Activated CD8-positive, alpha-beta memory T cell treated with anti-CD3 and anti-CD28 coated beads for 36 hours (primary cell): Measurements from ENCODE around the gene DAPK2. TPM values are rescaled to one million over a fixed set of nuclear protein-coding genes. Genes with fewer than 3 reads are reported as not detected.
"Not testable (repeated sequence)": the region's sequence is repeated elsewhere in the genome, so short reads cannot be mapped to it uniquely, and the experiment has no call there.

Experiments used
- CTCF ChIA-PET: fragments of 350-600 bp; sonication (Branson Sonifier 250); formaldehyde crosslinking; loops from one replicate; lab custom pipeline; 2021; ENCODE audit warnings: antibody characterized with exemption; lab: Charles Lee
- POLR2A ChIA-PET: fragments of 350-600 bp; sonication (Branson Sonifier 250); formaldehyde crosslinking; loops from one replicate; lab custom pipeline; 2021; ENCODE audit warnings: antibody characterized with exemption; lab: Charles Lee
- total RNA-seq, 2 experiments: library from RNA; stranded (reverse); gene quantifications; one replicate each; pipeline ENCODE4 v1.2.3, GENCODE V29; 2021

The DAPK2 gene
- total RNA-seq, 2 experiments from 2014 or later, result 2.6 to 3.3 TPM

DNA sequence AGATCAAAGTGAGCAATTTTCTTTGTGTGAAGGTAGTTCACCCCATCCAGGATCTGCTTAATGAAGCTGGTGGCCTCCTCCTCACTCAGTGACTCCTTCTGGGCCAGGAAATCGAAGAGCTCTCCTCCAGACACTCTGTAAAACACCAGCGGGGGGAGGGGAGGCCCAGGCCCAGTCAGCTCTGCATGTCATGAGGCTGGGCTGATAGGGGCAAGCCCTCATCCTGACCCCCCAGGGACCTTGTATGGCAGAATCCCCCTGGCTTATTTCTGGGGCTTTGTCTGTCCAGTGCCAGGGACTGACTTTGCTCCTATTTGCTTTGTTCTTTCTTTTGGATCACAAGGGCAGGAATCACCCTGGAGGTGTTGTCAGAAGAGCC is 74.9 kb downstream of the DAPK2 start:
- POLR2A ChIA-PET, result interaction anchor here (1.8 kb wide), 1 partner anchor 38 kb away, joined by 16 read pairs; no protein-coding TSS in a partner anchor
- CTCF ChIA-PET, result interaction anchor here (0.6 to 2.8 kb wide), 7 partner anchors 8 to 219 kb away, joined by 3 to 13 read pairs (median 3); partner anchors contain the start of gene DAPK2

DNA sequence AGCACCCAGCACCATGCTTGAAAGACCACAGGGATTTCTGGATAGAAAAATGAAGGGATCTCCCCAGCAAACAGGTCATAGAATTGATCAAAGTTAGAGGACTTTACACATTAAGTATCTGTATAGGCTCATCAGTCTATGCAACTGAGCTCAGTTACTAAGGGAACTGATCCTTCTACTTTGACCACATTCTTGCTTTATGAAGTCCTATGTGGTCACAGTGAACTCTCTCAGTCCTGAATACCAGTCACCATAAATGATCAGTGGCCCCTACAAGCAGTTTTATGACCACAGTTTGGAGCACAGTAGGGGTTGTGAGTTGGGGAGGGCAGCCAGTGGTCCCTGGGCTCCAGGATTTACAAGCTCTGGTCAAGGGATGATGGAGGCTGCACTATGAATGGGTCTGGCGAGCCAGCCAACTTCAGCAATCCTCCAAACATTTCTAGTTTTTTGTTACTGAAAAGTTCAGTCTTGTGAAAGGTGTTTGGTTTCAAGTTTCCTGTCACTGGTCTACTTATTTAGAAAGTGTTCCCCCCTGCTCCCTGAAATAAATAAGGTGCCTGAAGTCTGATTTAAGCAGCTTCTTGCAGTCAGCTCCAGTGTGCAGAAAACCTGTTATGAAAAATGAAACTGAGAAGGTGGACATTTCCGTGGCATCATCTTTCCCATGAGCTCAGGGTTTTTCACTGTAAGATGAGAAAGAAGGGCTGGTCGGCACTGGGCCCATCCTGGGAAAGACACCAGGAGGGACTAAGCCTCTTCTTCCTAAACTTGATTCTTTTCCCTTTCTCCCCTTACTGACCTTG is 75.5 kb downstream of the DAPK2 start:
- ChIA-PET CTCF (interaction anchor here (0.6 to 2.8 kb wide), 7 partner anchors 9 to 219 kb away, joined by 3 to 13 read pairs (median 3); partner anchors contain the start of gene DAPK2), POLR2A (interaction anchor here (1.1 to 1.8 kb wide), 2 partner anchors 39 to 59 kb away, joined by 4 to 16 read pairs; no protein-coding TSS in a partner anchor)

- ChIA-PET CTCF (interaction anchor here (1.0 to 2.9 kb wide), 5 partner anchors 24 to 77 kb away, joined by 3 to 13 read pairs (median 11); partner anchors contain the start of gene DAPK2), POLR2A (interaction anchor here (1.1 to 1.8 kb wide), 2 partner anchors 40 to 60 kb away, joined by 4 to 16 read pairs; no protein-coding TSS in a partner anchor)
Measured at GRCh38 chr15:63969652-63970421, 76.4 kb downstream of the DAPK2 start.

DNA sequence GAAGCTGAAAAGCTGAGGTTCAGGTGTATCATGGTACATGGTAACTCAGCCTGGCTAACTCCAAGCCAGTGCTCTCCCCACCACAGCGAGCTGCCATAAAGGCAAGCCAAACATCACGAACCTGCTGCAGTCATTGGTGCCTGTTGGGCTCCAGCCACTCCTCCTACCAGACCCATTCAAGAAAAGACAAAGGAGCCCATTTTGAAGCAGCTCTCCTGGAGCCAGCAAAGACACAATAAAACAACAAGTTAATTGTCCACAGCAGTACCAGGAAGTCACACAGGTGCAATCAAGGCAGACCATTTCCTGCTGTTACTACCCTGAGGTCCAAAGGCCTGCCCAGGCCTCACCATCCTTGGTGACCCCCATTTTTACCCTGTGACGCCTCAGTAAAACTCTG is 77.6 kb downstream of the DAPK2 start:
- ChIA-PET POLR2A (no interaction called here), CTCF (interaction anchor here (1.0 to 2.9 kb wide), 3 partner anchors 20 to 78 kb away, joined by 5 to 11 read pairs (median 5); partner anchors contain the start of gene DAPK2)

DNA sequence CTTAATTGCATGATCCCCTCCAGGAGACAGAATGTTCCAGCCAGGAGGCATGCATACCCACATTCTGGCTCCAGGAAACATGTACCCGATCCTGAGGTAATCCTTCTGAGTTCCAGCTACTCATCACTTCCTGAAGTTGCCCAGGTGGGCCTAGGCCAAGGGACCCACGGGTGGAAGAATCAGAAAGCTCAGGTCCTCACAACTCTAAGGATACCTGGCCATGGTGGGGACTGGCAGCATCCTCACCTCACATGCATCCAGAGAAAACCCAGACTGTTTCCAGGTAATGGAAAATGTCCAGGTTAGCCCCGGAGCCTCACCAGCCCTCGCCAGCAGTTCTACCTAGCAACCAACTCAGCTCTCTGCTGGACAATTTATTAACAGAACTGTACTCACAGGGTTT is 78.2 kb downstream of the DAPK2 start:
- CTCF ChIA-PET, result interaction anchor here (1.0 to 2.9 kb wide), 3 partner anchors 20 to 78 kb away, joined by 5 to 11 read pairs (median 5); partner anchors contain the start of gene DAPK2
- POLR2A ChIA-PET, result no interaction called here

DNA sequence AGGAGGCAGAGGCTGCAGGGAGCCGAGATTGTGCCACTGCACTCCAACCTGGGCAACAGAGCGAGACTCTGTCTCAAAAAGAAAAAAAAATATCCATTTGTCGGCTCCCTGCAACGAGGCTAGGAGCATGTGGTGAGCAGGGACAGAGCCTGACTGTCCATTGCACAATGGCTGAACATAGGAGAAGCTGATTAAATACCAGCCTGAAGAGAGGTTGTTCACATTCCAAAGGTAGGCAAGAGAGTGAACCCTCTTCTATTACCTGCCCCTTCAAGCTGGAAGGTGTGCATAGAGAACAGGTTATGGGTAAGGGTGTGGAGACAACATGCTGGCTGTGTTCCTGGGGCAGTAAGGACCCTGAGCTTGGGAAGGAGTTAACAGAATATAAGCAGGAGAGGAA is 78.7 kb downstream of the DAPK2 start:
- ChIA-PET CTCF (interaction anchor here (1.0 to 2.9 kb wide), 3 partner anchors 21 to 79 kb away, joined by 5 to 11 read pairs (median 5); partner anchors contain the start of gene DAPK2), POLR2A (no interaction called here)

DNA sequence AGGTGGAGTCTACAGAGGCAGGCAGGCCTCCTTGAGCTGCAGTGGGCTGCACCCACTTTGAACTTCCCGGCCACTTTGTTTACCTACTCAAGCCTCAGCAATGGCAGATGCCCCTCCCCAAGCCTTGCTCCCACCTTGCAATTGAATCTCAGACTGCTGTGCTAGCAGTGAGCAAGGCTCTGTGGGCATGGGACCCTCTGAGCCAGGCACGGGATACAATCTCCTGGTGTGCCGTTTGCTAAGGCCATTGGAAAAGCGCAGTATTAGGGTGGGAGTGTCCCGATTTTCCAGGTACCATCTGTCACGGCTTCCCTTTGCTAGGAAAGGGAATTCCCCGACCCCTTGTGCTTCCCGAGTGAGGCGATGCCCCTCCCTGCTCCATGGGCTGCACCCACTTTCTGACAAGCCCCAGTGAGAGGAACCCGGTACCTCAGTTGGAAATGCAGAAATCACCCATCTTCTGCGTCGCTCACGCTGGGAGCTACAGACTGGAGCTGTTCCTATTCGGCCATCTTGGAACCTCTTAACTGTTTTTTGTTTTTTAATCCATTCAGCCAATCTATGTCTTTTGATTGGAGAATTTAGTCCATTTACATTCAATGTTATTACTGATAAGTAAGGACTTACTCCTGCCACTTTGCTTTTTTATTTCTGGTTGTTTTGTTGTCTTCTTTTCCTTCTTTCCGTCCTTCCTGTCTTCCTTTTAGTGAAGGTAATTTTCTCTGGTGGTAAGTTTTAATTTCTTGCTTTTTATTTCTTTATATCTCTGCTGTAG is 83.2 kb downstream of the DAPK2 start:
- CTCF ChIA-PET, result not testable (repeated sequence)

GRCh38 chr15:63953524-63953923 is 92.8 kb downstream of the DAPK2 start:
- ChIA-PET CTCF (interaction anchor here (1.3 kb wide), 1 partner anchor 9 kb away, joined by 4 read pairs; no protein-coding TSS in a partner anchor), POLR2A (no interaction called here)

More for the DNA sequence above, 83.2 kb downstream of the DAPK2 start:
- POLR2A ChIA-PET, result not testable (repeated sequence)

DNA sequence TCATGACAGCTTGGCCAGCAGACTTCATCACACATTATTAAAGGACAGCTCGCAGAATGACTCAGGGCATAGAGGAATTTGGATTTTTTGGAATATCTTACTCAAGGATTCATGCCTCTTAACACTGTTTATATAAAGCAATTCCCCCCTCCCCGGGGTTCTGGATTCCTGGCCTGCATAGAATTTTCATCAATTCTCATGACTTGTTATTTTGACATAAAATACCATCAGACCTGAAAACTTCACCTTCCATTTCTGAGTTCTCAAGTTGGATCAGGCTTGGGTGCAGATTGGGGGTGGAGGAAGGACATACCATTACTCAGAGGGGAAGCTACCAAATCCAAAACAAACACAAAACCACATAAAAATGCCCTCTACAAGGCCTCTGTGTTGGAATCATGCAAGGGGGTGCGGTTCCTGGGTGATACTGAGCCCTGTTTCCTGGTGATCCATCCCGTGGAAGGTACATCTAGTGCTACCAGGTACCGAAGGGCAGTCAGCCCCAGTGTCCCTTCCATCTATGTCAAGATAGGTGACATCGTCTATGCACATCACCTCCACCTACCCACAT is 95.3 kb downstream of the DAPK2 start:
- ChIA-PET CTCF (interaction anchor here (0.6 kb wide), 1 partner anchor 221 kb away, joined by 3 read pairs; no protein-coding TSS in a partner anchor), POLR2A (no interaction called here)

GRCh38 chr15:63948971-63949370 is 97.3 kb downstream of the DAPK2 start:
- POLR2A ChIA-PET, result no interaction called here
- CTCF ChIA-PET, result no interaction called here

- ChIA-PET CTCF (interaction anchor here (0.7 to 3.9 kb wide), 2 partner anchors 97 to 151 kb away, joined by 3 to 24 read pairs; partner anchors contain the start of gene DAPK2), POLR2A (no interaction called here)
Measured at GRCh38 chr15:63948436-63948835, 97.8 kb downstream of the DAPK2 start.

DNA sequence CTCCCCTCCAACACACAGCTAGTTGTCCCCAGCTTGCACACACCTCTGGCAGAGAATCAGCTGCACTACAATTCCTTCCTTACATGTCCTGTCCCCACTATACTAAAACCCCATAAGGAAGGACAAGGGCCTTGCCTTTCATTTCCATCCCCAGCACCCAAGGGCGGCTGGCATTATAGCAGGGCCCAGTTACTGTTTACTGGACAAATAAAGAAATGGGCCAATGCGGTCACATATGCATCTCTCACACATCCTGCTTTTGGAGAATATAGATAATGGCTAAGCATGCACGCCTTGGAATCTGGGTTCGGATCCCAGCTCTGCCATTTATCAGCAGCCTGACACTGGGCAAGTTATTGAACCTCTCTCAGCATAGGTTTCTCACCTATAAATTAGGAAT is 99.1 kb downstream of the DAPK2 start:
- ChIA-PET POLR2A (no interaction called here), CTCF (interaction anchor here (2.7 to 3.9 kb wide), 2 partner anchors 21 to 99 kb away, joined by 11 to 24 read pairs; partner anchors contain the start of gene DAPK2)

GRCh38 chr15:63946524-63947065 is 99.7 kb downstream of the DAPK2 start:
- CTCF ChIA-PET, result interaction anchor here (1.9 to 3.9 kb wide), 3 partner anchors 22 to 104 kb away, joined by 5 to 24 read pairs (median 11); partner anchors contain the start of gene DAPK2
- POLR2A ChIA-PET, result no interaction called here

- CTCF ChIA-PET, result interaction anchor here (0.7 to 3.9 kb wide), 24 partner anchors 10 to 183 kb away, joined by 3 to 24 read pairs (median 4); partner anchors contain the start of gene DAPK2
- POLR2A ChIA-PET, result no interaction called here
Measured at GRCh38 chr15:63945838-63946298, 100.4 kb downstream of the DAPK2 start.

DNA sequence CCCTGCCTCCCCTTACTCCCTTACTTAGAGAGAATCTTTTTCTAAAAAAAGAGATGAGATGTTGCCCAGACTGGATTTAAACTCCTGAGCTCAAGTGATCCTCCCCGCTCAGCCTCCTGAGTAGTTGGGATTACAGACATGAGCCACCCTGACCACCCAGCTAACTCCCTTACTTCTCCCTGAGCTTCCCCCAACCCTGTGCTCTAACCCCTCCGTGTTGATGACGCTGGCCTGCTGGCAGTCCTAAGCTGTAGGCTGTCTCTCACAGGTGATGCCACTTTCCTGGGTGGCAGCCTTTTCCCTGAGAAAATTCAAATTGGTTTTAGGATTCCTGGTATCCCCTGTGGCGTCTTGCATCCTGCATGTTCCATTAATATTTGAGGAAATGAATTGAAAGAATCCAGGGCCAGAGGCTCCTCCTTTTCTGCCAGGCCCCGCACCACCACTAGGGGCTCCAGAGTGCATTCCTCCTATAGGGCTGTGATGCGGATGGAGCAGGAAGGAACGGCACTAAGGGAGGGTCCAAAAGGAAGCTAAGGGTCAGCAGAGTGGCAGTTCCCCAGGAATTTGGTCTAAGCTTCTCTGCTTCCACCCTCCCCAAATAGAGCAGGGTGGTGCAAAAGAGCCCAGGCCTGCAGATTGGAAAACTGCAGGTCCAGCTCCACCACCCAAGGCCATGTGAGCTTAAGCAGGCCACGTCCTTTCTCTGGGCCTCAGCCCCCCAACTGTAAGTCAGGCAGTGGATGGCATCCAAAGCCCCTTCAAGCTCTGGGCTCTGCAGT is 101.1 kb downstream of the DAPK2 start:
- ChIA-PET CTCF (interaction anchor here (0.7 to 3.9 kb wide), 26 partner anchors 8 to 182 kb away, joined by 3 to 24 read pairs (median 4); partner anchors contain the start of gene DAPK2), POLR2A (no interaction called here)

- ChIA-PET CTCF (interaction anchor here (0.9 to 3.9 kb wide), 13 partner anchors 9 to 123 kb away, joined by 3 to 24 read pairs (median 5); partner anchors contain the start of gene DAPK2), POLR2A (no interaction called here)
Measured at GRCh38 chr15:63944681-63944955, 101.7 kb downstream of the DAPK2 start.
